Measurements from ENCODE around the gene PARK7.

DNA sequence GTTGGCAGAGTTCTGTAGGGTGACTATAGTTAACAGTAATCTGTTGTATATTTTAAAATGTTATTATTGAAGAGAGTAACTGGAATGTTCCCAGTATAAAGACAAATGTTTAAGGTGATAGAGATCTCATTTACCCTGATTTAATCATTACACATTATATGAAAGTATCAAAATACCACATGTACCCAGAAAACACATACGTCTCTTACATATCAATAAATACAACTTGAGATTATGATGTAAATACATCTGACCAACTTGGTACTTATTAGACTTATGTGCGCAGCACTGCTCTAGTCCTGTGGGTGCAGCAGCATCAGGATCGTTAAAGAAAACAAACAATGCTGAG, 670 bp upstream of the PARK7 start:
- no peak for TF ChIP-seq POLR2A (IDR thresholded peaks at IDR 0.05)
- TF ChIP-seq, protein P1, sequence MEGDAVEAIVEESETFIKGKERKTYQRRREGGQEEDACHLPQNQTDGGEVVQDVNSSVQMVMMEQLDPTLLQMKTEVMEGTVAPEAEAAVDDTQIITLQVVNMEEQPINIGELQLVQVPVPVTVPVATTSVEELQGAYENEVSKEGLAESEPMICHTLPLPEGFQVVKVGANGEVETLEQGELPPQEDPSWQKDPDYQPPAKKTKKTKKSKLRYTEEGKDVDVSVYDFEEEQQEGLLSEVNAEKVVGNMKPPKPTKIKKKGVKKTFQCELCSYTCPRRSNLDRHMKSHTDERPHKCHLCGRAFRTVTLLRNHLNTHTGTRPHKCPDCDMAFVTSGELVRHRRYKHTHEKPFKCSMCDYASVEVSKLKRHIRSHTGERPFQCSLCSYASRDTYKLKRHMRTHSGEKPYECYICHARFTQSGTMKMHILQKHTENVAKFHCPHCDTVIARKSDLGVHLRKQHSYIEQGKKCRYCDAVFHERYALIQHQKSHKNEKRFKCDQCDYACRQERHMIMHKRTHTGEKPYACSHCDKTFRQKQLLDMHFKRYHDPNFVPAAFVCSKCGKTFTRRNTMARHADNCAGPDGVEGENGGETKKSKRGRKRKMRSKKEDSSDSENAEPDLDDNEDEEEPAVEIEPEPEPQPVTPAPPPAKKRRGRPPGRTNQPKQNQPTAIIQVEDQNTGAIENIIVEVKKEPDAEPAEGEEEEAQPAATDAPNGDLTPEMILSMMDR (IDR thresholded peaks at IDR 0.05), result no peak

Data from Peyer's patch (tissue), 4 donors.